NCI-H2171 treated with DMSO at 0.1 percent for 48 hours (cell line): ENCODE data around the gene CCDC71L.

Experiments
- DNase-seq: peaks from one replicate; lab custom pipeline; 2025; lab: John Stamatoyannopoulos, UW

The CCDC71L gene

DNA sequence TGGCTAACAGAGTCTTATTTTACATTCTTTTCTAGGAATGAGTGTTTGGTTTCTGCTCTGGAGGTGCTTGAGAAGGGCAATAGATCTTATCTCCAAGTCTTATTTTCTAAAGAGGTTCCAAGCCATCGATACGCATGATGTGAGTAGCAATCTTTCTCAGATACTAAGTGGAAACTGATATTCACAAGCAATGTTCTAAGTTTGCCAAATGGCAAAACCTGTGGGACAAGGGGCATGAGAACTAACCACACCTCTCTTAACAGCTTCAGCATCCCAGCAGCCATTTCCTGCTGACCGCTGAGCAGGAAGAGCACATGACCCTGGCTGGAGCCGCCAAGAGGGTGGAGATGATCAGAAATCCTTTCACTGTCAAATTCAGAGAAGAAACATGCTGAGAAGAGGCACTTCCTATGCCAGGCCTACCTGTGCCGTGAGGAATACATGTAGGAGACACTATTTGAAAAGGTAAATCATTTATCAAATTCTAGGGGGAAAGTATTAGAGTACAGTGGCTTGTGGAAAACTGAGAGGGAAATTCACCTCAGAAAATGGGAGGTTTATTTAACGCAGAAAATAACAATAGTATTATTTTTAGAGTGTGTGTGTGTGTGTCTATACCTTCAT lies 35.2 kb downstream of the CCDC71L start:
- no peak for DNase-seq

DNA sequence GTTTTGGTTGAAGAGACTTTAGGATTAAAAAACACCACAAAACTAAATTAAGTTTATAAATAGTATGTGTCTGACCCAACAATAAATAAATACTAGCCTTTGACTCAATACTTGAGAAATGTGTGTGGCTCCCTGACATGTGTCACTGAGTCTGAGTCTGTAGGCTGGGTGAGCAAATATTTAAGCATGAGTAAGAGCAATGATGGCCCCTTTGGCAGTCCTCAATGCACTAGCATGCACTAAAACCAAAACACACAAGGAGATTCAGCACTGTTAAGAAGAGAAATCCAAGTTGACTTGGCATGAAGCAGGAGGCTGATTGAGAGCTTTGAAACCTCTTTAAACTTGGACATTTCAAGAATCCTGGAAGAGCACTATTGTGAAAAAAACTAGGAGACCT lies 37.1 kb downstream of the CCDC71L start:
- no peak for DNase-seq

DNA sequence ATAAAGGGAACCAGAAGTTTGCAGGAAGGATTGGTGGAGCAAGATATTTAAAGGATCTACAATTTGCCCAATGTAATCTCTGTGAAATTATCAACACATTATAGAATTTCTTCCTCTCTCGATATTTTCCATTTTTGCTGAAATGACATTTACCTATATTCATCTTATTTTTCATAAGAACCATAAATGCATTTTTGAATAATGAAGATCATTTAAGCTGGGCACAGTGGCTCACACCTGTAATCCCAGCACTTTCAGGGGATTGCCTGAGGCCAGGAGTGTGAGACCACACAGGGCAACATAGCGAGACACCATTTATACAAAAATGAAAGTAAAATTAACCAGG lies 37.7 kb downstream of the CCDC71L start:
- DNase-seq, result no peak

DNA sequence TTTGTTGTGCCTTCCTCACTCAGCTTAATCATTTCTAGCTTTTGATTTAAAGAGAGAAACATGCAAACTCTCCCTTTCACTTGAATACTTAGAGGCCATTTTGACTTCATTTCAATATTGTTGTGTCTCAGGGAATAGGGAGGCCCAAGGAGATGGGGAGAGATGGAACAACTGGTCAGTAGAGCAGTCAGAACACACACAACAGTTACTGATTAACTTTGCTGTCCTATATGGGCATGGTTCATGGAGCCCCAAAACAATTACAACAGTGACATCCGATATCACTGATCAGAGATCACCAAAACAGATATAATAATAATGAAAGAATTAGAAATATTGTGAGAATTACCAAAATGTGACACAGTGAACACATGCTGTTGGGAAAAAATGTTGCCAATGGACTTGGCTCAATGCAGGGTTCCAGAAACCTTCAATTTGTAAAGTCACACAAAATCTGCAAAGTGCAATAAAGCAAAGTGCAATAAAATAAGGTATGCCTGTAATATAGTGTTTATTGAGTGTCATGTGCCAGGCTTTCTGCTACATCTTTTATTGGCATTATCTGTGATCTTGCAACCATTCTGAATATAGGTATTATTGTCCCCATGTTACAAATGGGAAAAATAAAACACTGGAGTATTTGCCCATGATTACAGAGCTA lies 38.2 kb downstream of the CCDC71L start:
- DNase-seq, result no peak

DNA sequence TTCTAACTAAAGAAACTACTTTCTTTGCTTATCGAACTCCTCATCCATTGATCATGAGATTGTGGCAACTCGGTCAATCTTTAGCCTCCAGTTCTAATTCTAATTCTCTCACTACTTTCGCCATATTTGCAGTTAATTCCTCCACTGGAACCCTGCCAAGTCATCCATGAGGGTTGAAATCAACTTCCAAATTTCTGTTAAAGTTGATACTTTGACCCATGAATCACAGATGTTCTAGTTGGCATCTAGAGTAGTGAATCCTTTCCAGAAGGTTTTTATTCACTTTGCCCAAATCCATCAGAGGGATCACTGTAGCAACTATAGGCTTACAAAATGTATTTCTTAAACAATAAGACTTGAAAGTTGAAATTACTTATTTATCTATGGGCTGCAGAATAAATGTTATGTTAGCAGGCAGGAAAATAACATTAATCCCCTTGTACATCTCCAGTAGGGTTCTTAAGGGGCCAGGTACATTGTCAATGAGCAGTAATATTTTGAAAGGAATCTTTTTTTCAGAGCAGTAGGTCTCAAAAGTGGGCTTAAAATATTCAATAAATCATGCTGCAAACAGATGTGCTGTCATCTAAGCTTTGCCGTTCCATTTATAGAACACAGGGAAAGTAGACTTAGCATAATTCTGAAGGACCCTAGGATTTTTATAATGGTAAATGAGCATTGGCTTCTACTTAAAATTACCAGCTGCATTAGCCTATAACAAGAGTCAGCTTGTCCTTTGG lies 39.4 kb downstream of the CCDC71L start:
- no peak for DNase-seq

DNA sequence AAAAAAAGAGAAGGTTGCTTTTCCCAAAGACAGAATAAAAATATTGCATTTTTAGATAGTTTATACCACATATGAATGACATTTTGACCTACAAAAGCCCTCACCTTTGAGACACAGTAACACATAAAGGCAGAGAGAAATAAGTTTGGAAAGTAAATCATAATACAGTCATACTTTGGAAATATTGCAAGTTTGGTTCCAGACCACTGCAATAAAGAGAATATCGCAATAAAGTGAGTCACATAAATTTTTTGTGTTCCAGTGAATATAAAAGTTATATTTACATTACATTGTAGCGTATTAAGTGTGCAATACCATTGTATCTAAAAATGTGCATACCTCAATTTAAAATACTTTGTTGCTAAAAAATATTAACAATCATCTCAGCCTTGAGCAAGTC lies 40.3 kb downstream of the CCDC71L start:
- no peak for DNase-seq

DNA sequence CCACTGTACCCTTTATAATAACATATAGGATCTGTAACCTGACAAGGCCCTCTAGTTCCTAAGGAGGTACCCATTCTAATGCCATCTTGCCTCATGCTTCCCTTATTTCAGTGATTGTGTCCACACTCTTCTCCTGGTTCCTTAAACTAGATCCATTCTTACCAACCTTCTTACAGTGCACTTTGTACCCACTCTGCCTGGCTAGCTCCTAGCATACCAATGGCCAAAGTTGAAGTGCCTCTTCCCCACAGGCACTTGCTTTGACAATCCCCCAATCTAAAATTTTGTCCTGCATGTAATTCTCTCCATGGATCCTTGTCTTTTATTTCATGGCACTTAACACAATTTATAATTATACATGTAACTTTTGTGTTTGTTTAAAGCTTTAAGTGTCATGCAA lies 40.9 kb downstream of the CCDC71L start:
- DNase-seq, result no peak

DNA sequence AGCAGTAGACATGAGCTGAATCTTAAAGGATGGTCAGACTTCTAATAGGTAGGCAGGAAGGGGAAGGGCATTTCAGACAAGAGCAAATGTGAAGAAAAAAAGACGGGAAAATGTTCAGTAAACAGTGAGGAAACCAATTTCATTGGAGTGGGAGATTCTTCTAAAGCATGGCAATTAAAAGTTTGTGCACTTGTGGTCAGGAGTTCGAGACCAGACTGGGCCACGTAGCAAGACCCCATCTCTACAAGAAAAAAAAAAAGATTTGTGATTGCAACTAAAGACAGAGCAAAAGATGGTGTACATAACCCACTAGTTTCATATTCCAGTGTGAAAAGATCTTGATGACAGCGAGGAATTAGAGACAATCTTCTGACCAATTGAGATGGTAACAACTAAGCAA lies 41.7 kb downstream of the CCDC71L start:
- DNase-seq, result no peak

DNA sequence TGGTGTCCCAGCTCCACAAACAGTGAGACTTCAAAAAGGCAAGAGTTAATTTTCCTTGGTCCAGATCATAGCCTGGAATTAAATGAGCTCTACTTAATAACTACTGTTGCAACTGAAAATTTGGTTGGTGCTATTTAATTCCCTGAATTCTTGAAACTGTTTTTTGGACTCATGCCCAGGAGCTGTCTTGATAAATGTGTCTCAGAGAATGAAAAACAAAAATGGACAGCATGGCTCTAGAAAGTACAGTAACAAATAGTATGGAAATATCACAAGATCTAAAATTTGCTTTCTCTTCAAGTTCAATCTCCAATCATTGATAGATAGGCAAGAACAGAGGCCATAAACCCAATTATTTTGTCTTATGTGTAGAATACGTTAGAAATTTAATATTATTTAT lies 42.5 kb downstream of the CCDC71L start:
- DNase-seq, result no peak

DNA sequence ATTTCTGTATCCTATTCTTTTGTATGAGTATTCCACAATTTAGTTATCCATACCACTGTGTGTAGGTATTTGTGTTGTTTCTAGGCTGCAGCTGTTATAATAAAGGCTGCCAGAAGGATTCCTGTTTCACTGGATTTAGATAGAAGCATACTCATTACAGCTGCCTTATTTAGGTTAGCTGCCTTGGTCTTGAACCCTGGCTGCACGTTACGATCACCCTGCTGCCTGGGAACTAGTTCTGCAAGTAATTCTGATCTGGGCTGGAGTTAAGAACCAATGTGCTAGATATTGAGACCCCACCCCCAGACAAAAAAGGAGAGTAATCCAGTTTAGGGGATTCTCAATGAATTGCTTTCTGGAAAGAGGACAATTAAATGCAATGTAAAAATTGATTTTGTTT lies 43.1 kb downstream of the CCDC71L start:
- DNase-seq, result no peak

DNA sequence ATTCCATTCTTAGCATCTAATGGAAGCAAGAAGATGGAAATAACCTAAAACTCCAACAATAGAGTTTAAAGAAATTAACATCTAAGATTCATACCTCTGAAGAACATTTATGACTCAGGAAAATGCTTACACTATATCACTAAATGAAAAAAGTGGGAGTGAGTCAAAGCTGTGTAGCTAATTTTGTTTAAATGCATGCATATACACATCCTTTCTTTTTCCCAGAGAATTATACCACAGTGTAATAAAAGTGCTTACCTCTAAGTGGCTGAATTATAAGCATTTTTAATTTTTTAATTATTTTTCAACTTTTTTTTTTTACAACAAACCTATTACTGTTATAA lies 44.3 kb downstream of the CCDC71L start:
- DNase-seq, result no peak

DNA sequence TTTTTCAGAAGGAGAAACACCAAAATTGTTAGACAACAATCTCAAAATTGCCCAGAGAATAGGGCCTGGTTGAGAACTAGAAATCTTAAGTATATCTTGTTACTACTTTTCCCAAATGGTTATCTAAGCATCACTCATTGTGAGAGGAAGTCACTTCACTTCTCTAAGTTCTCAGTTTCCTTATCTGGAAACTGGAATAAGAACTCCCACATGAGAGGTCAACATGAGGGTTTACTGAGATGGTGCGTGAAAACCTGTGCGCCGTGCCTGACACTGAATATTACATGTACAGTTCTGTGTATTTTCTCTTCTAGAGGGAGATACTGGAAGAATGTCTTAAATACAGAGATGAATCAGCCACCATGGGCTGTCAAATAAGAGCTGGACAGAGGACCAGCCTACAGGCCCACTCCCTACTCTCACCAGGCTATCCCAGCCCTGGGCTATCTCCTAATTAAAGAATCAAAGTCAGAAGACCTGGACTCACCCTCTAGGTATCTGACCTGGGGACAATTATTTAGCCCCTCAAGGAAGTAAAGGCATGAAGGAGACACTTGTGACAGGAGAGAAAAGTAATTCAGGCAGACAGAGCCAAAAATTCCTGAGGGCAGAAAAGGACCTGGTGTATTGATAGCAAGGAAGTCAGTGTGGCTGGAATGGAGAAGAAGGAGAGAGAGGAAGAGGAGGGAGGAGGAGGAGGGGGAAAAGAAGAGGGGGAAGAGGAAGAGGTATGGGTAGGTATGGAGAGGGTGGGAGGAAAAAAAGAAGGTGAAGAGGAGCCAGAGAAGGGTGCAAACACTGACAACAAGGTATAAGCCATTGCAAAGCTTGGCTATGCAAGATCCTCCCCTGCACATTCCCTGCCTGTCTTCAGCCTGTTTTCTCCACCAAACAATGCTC lies 44.9 kb downstream of the CCDC71L start:
- no peak for DNase-seq

DNA sequence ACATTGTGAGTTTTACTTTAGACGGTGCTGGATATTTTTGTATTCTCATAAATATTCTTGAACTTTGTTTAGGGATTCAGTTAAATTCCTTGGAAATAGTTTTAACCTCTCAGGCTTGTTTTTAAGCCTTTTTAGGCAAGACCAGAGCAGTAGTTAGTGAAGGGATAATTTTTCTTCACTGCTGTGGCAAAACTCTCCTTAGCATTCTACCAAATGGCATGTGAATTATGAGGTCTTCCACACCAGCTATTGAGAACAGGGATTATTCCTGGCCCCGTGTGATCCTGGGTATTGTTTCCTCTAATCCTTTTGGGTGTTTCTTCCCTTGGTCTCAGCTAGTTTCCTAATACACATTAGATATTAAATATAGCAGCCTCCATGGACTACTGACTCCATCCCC lies 46.2 kb downstream of the CCDC71L start:
- no peak for DNase-seq

DNA sequence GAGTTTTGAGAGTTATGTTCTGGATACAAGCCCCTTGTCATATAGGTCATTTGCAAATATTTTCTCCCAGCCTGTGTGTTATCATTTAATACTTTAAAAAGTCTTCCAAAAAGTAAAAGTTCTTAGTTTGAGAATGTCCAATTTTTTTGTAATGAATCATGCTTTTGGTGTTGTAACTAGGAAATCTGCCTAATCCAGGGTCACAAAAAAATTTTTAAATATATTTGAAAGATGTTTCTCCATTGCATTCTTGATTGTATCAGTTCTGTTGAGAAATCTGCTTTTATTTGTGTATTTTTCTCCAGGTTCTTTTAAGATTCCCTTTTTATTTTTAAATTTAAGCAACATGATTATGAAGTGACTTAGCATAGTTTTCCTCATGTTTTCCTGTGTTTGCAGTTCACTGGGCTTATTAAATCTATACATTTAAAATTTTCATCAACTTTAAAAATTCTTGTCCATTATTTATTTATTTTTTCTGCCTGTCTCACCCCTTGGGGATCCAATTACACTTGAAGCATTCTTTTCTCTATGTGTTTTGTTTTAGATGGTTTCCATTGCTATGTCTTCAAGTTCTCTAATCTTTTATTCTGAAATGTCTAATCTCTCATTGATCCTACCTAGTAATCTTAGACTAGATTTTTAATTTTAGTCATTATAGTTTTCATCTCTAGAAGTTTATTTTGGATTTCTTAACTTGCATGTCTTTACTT lies 47.0 kb downstream of the CCDC71L start:
- DNase-seq, result no peak

DNA sequence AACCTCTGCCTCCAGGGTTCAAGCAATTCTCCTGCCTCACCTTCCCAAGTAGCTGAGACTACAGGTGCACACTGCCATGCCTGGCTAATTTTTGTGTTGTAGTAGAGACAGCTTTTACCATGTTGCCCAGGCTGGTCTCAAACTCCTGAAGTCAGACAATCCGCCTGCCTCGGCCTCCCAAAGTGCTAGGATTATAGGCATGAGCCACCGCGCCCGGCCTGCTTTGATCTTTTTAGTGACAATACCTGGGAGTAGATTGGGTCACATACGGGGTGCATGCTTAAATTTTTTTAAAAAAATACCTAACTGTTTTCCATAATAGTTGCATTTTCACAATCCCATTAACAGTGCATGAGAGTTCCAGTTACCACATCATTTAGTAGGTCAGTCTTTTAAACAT lies 47.7 kb downstream of the CCDC71L start:
- no peak for DNase-seq

DNA sequence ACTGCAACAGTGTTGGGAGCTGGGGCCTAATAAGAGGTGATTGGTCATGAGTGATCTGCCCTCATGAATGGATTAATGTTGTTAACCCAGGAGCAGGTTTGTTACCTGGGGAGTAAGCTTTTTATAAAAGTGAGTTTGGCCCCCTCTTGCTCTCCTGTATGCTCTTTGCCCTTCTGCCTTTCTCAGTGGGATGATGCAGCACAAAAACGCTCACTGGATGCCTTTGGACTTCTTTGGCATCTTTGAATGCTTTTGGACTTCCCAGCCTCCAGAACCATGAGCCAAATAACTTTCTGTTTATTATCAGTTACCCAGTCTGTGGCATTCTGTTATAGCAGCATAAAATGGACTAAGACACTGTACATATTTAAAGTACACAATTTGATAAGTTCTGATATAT lies 48.5 kb downstream of the CCDC71L start:
- DNase-seq, result no peak

DNA sequence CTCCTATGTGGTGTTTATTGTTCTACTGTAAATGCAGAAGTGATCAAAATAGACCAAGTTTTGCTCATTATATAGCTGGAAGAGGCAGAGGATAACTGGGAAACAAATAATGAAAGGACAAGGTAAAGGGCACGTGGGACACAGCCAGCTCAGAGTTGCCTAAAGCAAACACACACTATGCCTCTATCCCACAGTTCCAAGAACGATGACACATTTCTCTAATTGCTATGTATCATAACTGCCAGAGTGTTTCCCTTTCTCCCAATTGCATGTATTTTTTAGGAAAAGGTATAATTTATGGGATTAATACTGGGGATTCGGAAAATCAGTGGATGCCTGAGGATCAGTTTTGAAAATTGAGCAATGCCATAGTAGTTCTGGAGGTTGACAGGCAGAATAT lies 49.0 kb downstream of the CCDC71L start:
- no peak for DNase-seq

DNA sequence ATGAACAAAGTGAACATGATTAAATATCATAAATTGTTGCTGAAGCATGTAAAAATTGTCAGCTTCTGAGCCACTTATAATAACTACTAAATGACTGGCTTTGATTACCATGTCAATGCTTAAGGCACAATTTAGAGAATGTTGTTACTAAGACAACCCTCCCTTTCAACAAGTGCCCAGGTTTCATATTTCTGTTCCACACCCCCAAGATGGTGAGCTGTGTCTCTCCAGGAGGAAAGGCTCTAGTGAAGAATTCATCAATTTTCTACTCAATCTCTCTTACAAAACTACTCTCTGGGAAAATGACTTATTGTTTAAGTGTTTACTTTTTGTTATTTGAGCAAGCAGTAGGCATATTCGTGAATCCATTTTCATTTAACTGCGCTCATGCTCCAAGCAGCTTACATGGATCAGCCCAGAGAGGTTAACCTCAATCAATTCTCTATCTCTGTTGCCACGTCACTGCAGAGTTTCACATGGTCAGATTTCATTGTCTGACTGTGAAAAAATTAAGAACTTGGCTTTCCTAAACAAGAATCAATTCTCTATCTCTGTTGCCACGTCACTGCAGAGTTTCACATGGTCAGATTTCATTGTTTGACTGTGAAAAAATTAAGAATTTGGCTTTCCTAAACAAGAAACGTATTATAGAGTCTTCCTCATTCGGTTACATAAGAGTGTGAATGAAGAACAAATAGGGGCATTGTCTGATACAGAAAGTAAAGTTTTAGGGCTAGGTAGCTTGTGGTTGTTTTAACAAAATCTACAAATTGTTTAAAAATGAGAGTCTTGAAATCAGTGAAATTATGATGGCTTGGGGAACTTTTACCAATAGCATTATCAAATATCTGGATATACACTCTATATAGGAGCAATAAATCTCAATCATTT lies 49.7 kb downstream of the CCDC71L start:
- peak; percentile 15 for DNase-seq

DNA sequence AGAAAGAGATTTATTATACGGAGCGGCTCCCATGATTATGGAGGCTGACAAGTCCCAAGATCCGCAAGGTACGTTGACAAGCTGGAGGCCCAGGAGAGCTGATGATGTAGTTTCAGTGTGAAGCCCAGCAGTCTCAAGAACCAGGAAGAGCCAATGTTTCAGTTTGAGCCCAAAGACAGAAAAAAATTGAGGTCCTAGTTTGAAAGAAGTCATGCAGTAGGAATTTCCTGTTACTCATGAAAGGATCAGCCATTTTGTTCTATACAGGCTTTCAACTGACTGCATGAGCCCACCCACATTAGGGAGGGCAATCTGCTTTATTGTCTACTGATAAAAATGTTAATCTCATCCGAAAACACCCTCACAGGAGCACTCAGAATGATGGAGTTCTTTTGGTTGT lies 51.5 kb downstream of the CCDC71L start:
- DNase-seq, result no peak

DNA sequence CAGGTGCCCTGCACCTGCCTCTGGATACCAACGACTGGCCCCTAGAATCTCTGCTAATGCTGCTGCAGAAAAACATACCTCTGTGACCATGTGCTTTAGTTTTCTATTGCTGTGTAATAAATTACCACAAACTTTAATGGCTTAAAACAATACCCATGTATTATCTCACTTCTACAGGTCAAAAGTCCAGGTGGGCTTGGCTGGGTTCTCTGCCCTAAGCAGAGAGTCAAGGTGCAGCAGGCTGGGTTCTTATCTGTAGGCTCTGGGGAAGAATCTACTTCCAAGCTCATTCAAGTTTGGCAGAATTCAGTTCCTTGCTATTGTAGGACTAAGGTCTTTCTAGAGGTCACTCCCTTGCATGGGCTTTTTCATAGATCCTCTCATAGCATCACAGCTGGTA lies 52.3 kb downstream of the CCDC71L start:
- no peak for DNase-seq
